WTC11 (cell line): ENCODE measurements around the gene FETUB. TPM values are rescaled to one million over a fixed set of nuclear protein-coding genes. Genes with fewer than 3 reads are reported as not detected.

Experiments
- ATAC-seq: fragments of 200-7000 bp; cut with Tn5 transposase; 2 replicates; pipeline ENCODE4 v1.10.0; 2021; ENCODE audit warnings: mild to moderate bottlenecking, moderate library complexity
- CTCF ChIA-PET: fragments of 300-600 bp; sonication (Branson Sonifier 250); formaldehyde crosslinking; loops from one replicate; lab custom pipeline; 2021; ENCODE audit warnings: antibody characterized with exemption; lab: Charles Lee
- POLR2A ChIA-PET: fragments of 350-600 bp; sonication (Branson Sonifier 250); formaldehyde crosslinking; loops from one replicate; lab custom pipeline; 2021; ENCODE audit warnings: antibody characterized with exemption; lab: Charles Lee
- DNase-seq: peaks from one replicate; pipeline ENCODE4 v3.0.0; 2021; ENCODE audit warnings: low spot score
- H3K27ac Mint-ChIP-seq: 2 replicates; pipeline ENCODE4 v1.8.0; 2021; ENCODE audit warnings: mixed read lengths
- H3K27me3 Mint-ChIP-seq: 2 replicates; pipeline ENCODE4 v1.8.0; 2021; ENCODE audit warnings: low read depth, mild to moderate bottlenecking, moderate library complexity, mixed read lengths
- H3K36me3 Mint-ChIP-seq: 2 replicates; pipeline ENCODE4 v1.8.0; 2021; ENCODE audit warnings: mixed read lengths
- H3K4me1 Mint-ChIP-seq: 2 replicates; pipeline ENCODE4 v1.8.0; 2022; ENCODE audit warnings: mixed read lengths
- H3K4me3 Mint-ChIP-seq: 2 replicates; pipeline ENCODE4 v1.8.0; 2021; ENCODE audit warnings: mild to moderate bottlenecking, moderate library complexity, mixed read lengths
- H3K9me3 Mint-ChIP-seq: 2 replicates; pipeline ENCODE4 v1.8.0; 2021; ENCODE audit warnings: mixed read lengths
- AFF4 ChIP-seq: sonication (generic); formaldehyde crosslinking; IDR thresholded peaks from 2 replicates; pipeline ENCODE4 v1.8.1; 2023; ENCODE audit warnings: mild to moderate bottlenecking, missing genetic modification reagents, borderline replicate concordance
- AR ChIP-seq: fragments of 250-450 bp; sonication (Bioruptor Pico); IDR thresholded peaks from 2 replicates; pipeline ENCODE4 v1.9.0; 2021; ENCODE audit warnings: mild to moderate bottlenecking
- CTCF ChIP-seq: fragments of 200-600 bp; IDR thresholded peaks from 2 replicates; pipeline ENCODE4 v1.8.0; 2022; ENCODE audit warnings: antibody characterized with exemption
- E2F4 ChIP-seq: sonication (generic); formaldehyde crosslinking; IDR thresholded peaks from 2 replicates; pipeline ENCODE4 v1.8.1; 2022; ENCODE audit warnings: low read depth, mild to moderate bottlenecking, moderate library complexity, missing genetic modification reagents, borderline replicate concordance
- ELF4 ChIP-seq: sonication (generic); formaldehyde crosslinking; IDR thresholded peaks from 2 replicates; pipeline ENCODE4 v1.8.1; 2022; ENCODE audit warnings: low read depth, mild to moderate bottlenecking, moderate library complexity, missing genetic modification reagents
- GRHL2 ChIP-seq: fragments of 250-450 bp; sonication (Bioruptor Pico); IDR thresholded peaks from 2 replicates; pipeline ENCODE4 v1.8.0; 2022; ENCODE audit warnings: mild to moderate bottlenecking, moderate library complexity; ENCODE audit not compliant: insufficient replicate concordance, severe bottlenecking
- HMGXB4 ChIP-seq: sonication (generic); formaldehyde crosslinking; IDR thresholded peaks from 2 replicates; pipeline ENCODE4 v1.8.1; 2023; ENCODE audit warnings: mild to moderate bottlenecking, moderate library complexity, missing genetic modification reagents
- IRF2 ChIP-seq: sonication (generic); formaldehyde crosslinking; IDR thresholded peaks from 2 replicates; pipeline ENCODE4 v1.8.0; 2022; ENCODE audit warnings: low read depth, missing genetic modification reagents, borderline replicate concordance
- JAZF1 ChIP-seq: fragments of 250-450 bp; sonication (Bioruptor Pico); IDR thresholded peaks from 2 replicates; pipeline ENCODE4 v1.9.0; 2021; ENCODE audit warnings: moderate library complexity, mild to moderate bottlenecking, inconsistent platforms
- JUN ChIP-seq: sonication (generic); formaldehyde crosslinking; IDR thresholded peaks from 2 replicates; pipeline ENCODE4 v1.8.0; 2023; ENCODE audit warnings: mild to moderate bottlenecking, missing genetic modification reagents
- KAT7 ChIP-seq: sonication (generic); formaldehyde crosslinking; IDR thresholded peaks from 2 replicates; pipeline ENCODE4 v1.8.1; 2023; ENCODE audit warnings: missing genetic modification reagents, mild to moderate bottlenecking, borderline replicate concordance
- NFYB ChIP-seq: sonication (generic); formaldehyde crosslinking; conservative IDR thresholded peaks from 2 replicates; pipeline ENCODE4 v1.8.0; 2022; ENCODE audit warnings: low read depth, missing genetic modification reagents
- PRDM15 ChIP-seq: sonication (generic); formaldehyde crosslinking; IDR thresholded peaks from 2 replicates; pipeline ENCODE4 v1.8.0; 2022; ENCODE audit warnings: missing genetic modification reagents
- PRRX2 ChIP-seq: fragments of 250-450 bp; sonication (Bioruptor Pico); IDR thresholded peaks from 2 replicates; pipeline ENCODE4 v1.8.0; 2021; ENCODE audit warnings: mild to moderate bottlenecking
- TP53 ChIP-seq: sonication (generic); formaldehyde crosslinking; IDR thresholded peaks from 2 replicates; pipeline ENCODE4 v1.8.1; 2023; ENCODE audit warnings: mild to moderate bottlenecking, missing genetic modification reagents
- ZNF416 ChIP-seq: fragments of 250-450 bp; sonication (Bioruptor Pico); IDR thresholded peaks from 2 replicates; pipeline ENCODE4 v1.9.0; 2021; ENCODE audit warnings: mild to moderate bottlenecking, inconsistent platforms
- total RNA-seq: library from RNA; stranded (reverse); gene quantifications from 3 replicates; pipeline ENCODE4 v1.2.3, GENCODE V29; 2021

The FETUB gene
- total RNA-seq, 1 experiment from 2014 or later: not detected

- TF ChIP-seq GRHL2 (CRISPR knock-in tag): no peak
- no peak for TF ChIP-seq AR (CRISPR knock-in tag)
- no peak for TF ChIP-seq CTCF
- no peak for TF ChIP-seq ZNF416 (CRISPR knock-in tag)
- TF ChIP-seq PRRX2: no peak
- TF ChIP-seq HMGXB4 (CRISPR knock-in tag): no peak
- no peak for TF ChIP-seq ELF4 (CRISPR knock-in tag)
- no peak for TF ChIP-seq JUN (CRISPR knock-in tag)
- TF ChIP-seq AFF4 (CRISPR knock-in tag): no peak
- TF ChIP-seq TP53 (CRISPR knock-in tag): no peak
- no peak for TF ChIP-seq PRDM15 (CRISPR knock-in tag)
Measured at GRCh38 chr3:186648851-186649250, 8.7 kb downstream of the FETUB start (continued).

- Mint-ChIP-seq H3K9me3 (peaks cover 16% of the 10 kb centered on the region), H3K4me3 (no peak overlapping the region), H3K4me1 (peaks cover 22% of the 10 kb centered on the region), H3K27me3 (peaks cover 5% of the 10 kb centered on the region; the same call in 1 of the 2 replicates), H3K27ac (no peak overlapping the region), H3K36me3 (peaks cover 9% of the 10 kb centered on the region)
- ChIA-PET CTCF (interaction anchor here (0.6 kb wide), 1 partner anchor 432 kb away, joined by 5 read pairs; no protein-coding TSS in a partner anchor), POLR2A (no interaction called here)
- DNase-seq: no peak
- ATAC-seq: no peak
- TF ChIP-seq JAZF1 (CRISPR knock-in tag): no peak
- no peak for TF ChIP-seq PRRX2
- no peak for TF ChIP-seq IRF2 (CRISPR knock-in tag)
- no peak for TF ChIP-seq NFYB
- no peak for TF ChIP-seq KAT7 (CRISPR knock-in tag)
- no peak for TF ChIP-seq AFF4 (CRISPR knock-in tag)
- TF ChIP-seq E2F4 (CRISPR knock-in tag): no peak
Measured at GRCh38 chr3:186651678-186652215, 11.5 kb downstream of the FETUB start.
